Raji (cell line): ENCODE results near the gene GABBR2.

Experiments
- POLR2A ChIP-seq: IDR thresholded peaks from 2 replicates; pipeline ENCODE4 v1.6.1; 2011; ENCODE audit warnings: low read depth, low read length, control low read depth; ENCODE audit not compliant: insufficient read depth

GABBR2 gene

GRCh38 chr9:98519641-98520040 lies 189.1 kb downstream of the GABBR2 start:
- no peak for TF ChIP-seq POLR2A

DNA sequence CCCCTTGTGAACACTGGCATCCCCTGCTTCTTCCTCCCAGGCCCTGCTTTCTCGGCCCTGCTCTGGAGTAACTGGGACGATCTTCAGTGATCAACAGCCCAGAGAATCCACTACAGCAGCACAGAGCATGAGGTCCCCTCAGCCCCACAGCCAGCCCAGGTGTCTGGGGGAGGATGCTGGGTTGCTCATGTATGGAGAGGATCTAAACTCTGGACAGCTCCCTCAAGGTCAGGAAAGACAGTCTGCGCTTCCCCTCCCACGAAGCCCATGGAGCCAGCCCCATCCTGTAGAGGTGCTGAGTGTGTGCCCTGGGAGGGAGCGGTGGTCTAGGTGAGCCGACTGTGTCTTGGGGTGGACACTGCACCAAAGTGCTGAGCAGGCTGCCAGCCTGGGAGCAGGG lies 190.2 kb downstream of the GABBR2 start:
- no peak for TF ChIP-seq POLR2A

DNA sequence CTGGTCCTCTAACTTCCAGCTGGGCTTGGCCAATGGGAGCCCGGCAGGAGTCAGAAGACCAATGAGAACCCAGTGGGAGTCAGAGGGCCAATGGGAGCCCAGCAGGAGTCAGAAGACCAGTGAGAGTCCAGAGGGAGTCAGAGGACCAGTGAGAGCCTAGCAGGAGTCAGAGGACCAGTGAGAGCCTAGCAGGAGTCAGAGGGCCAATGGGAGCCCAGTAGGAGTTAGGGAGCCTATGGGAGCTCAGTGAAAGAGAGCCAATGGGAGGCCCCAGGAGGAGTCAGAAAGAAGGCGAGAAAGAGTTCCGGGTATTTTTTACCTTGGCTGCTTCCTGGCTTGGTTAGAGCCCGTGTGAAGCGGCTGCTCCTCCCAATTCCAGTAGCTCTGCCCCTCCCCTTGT lies 191.0 kb downstream of the GABBR2 start:
- TF ChIP-seq POLR2A, result no peak

DNA sequence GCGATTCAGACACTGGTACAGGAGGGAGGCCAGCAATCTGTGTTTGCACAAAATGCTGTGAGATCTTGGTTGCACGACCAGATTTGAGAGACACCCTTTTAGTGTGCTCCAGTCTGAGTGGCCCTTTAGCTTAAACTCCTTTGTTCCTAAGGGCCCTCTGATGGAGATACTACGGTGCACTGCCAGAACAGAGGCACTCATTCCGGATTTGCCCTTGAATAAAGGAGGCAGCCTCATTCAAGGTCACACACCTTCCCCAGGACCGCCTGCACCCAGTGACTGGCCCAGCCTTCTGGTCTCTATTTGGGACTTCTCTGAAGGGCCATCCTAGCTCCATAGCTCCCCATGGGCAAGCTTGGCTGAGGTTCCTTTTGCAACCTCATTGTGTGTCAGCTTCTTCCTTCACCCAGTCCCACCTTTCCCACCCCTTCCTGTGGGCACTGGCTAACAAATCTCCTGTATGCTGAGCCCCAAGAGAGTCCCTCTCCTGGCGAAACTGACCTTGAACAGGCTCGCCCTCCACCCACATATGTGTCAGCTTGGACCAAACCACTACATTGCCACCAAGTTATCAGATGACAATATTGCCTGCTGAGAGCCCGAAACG lies 191.7 kb downstream of the GABBR2 start:
- no peak for TF ChIP-seq POLR2A

GRCh38 chr9:98516205-98516896 lies 192.4 kb downstream of the GABBR2 start:
- no peak for TF ChIP-seq POLR2A

- TF ChIP-seq POLR2A, result no peak
Measured at GRCh38 chr9:98515506-98516204, 193.1 kb downstream of the GABBR2 start.

DNA sequence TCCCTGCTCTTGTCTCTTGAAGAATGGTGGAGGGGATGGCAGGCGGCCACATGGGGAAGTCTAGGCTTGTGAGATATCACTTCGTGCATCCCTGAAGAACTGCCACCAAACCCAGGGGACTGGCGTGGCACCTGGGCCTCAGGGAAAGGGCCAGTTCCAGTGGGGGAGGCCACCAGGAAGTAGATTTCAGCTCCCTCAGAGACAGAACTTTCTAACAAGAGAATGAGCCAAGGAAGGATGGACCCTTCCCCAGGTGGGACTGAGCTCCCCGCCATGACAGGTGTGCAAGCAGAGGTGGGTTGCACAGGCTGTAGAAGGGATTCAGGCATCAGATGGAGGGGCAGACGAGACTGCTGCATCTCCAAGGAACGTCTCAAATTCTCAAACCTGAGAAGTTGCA lies 193.9 kb downstream of the GABBR2 start:
- no peak for TF ChIP-seq POLR2A

- no peak for TF ChIP-seq POLR2A
Measured at GRCh38 chr9:98506422-98507054, 202.2 kb downstream of the GABBR2 start.

DNA sequence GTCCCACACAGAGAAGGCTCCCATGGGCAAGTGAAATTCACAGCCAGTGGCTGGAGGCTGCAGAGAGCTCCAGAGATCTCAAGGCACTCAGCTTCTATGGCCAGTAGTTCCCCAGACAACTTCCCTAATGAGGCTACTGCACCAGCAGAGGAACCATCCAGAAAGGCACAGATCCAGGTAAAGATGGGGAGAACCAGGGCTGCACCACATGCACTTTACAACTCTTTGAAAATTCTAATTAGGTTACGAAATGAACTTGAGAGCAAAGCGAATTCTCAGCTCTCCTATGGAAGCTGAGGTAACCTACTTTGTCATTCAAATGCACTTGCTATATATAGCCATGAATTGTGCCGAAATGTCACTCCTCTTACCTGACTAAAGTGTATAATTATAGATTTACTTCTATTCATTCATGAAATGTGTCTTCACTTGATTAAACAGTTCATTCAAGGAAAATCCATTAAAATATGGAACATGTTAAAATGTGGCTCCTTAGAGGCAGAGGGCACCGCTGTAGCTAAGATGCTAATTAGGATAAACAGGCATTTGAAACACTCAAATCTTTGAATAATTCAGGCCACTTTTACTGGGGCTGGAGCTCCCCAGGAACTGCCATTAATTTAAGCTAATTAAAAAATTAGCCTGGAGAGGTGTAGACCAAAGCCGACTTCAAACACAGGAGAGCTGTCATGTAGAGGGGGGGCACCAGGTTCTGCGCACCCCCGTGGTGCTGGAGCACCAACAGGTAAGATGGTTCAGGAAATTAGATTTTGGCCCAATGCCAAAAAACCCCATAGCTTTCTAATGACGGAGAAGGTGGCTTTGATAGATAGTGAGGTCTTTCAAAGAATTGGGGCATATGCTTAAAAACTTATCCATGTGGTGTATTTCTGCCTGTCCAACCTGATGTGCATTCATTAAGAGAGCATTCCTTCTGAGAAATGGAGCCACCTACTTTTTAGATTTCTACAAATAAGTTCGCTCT lies 204.1 kb downstream of the GABBR2 start:
- TF ChIP-seq POLR2A, result no peak

DNA sequence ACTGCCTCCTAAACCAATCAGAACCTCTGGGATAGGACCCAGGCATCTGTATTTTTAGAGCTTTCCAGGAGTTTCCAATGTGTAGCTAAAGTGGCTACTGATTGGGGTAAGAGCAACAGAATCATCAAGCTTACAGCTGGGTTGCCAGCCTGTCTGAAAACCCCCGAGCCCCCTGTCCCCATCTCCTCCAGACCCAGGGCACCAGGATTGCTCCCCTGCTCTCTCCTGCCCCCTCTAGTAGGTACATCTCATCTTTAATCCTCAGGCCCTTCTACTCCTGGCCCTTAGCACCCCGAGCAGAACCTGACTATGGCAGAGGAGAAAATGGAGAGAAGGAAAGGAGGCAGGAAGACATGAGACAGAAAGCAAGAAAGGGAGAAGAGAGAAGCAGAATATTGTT lies 204.9 kb downstream of the GABBR2 start:
- TF ChIP-seq POLR2A, result no peak

- no peak for TF ChIP-seq POLR2A
Measured at GRCh38 chr9:98502976-98503325, 205.8 kb downstream of the GABBR2 start.

GRCh38 chr9:98502311-98502975 lies 206.3 kb downstream of the GABBR2 start:
- no peak for TF ChIP-seq POLR2A

DNA sequence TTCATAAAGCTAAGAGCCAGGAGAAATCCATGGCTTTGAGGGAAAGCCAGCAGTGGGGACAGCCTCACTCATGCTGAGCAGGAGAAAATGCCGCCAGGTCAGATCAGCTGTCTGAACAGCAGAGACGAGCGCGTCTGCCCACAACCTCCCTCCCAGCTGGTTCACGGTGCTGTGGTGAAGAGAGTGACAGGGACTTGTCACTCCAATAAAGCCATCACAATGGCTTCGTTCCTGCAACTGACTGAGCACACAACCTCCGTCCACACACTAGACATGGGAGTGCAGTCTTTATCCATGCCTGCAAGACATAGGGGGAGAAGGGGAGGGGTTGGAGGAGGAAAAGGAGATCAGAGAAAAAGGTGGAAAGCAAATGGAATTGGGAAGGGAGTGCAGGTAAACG lies 206.9 kb downstream of the GABBR2 start:
- no peak for TF ChIP-seq POLR2A

GRCh38 chr9:98500337-98500919 lies 208.3 kb downstream of the GABBR2 start:
- TF ChIP-seq POLR2A, result no peak
